PC-9 (cell line): ENCODE results near the gene OXA1L. TPM values are rescaled to one million over a fixed set of nuclear protein-coding genes. Genes with fewer than 3 reads are reported as not detected.

Experiments used
- BruUV-seq: library from RNA; stranded (reverse); fragments of 400-500 nt; replicated peaks from 2 replicates; lab custom pipeline; 2021; lab: Mats Ljungman, UMichigan
- CTCF ChIA-PET: fragments of 300-600 bp; sonication (Branson Sonifier 250); formaldehyde crosslinking; loops from one replicate; lab custom pipeline; 2022; ENCODE audit warnings: antibody characterized with exemption; lab: Charles Lee
- POLR2A ChIA-PET: fragments of 300-600 bp; sonication (Branson Sonifier 250); formaldehyde crosslinking; loops from one replicate; lab custom pipeline; 2022; ENCODE audit warnings: antibody characterized with exemption; ENCODE audit not compliant: unreplicated experiment; lab: Charles Lee
- DNase-seq, 2 experiments: peaks; one replicate each; pipeline versions ENCODE4 v3.0.0 to v3.0.0-alpha.2; 2015 to 2022; ENCODE audit warnings: mixed read lengths in 1 of 2
- H2AFZ ChIP-seq: fragments of 200-600 bp; sonication (generic); 2 replicates; pipeline ENCODE4 v1.8.1; 2017; ENCODE audit warnings: antibody characterized with exemption
- H3F3A ChIP-seq: fragments of 200-600 bp; sonication (generic); 2 replicates; pipeline ENCODE4 v1.8.1; 2017; ENCODE audit warnings: antibody characterized with exemption, mild to moderate bottlenecking, low read depth; ENCODE audit not compliant: insufficient read depth
- H3K27ac ChIP-seq: fragments of 200-600 bp; sonication (generic); 2 replicates; pipeline ENCODE4 v1.6.1; 2016; ENCODE audit warnings: mixed run types
- H3K27me3 ChIP-seq: fragments of 200-600 bp; sonication (generic); 2 replicates; pipeline ENCODE4 v1.6.1; 2016; ENCODE audit warnings: low read depth, mixed run types; ENCODE audit not compliant: insufficient read depth
- H3K36me3 ChIP-seq: fragments of 200-600 bp; sonication (generic); 2 replicates; pipeline ENCODE4 v1.6.1; 2016; ENCODE audit warnings: low read depth, mixed run types
- H3K4me1 ChIP-seq: fragments of 200-600 bp; sonication (generic); replicated peaks from 2 replicates; pipeline ENCODE4 v1.6.1; 2016; ENCODE audit warnings: mixed run types; ENCODE audit not compliant: insufficient read depth
- H3K4me2 ChIP-seq: fragments of 200-600 bp; sonication (generic); 2 replicates; pipeline ENCODE4 v1.6.1; 2017; ENCODE audit warnings: mixed run types
- H3K4me3 ChIP-seq: fragments of 200-600 bp; sonication (generic); 2 replicates; pipeline ENCODE4 v1.6.1; 2016; ENCODE audit warnings: mixed run types
- H3K79me2 ChIP-seq: fragments of 200-600 bp; sonication (generic); 2 replicates; pipeline ENCODE4 v1.6.1; 2017; ENCODE audit warnings: low read depth, mixed run types
- H3K9me2 ChIP-seq: fragments of 200-600 bp; sonication (generic); 2 replicates; pipeline ENCODE4 v1.8.1; 2017; ENCODE audit warnings: mild to moderate bottlenecking; ENCODE audit not compliant: insufficient read depth
- H3K9me3 ChIP-seq: fragments of 200-600 bp; sonication (generic); 2 replicates; pipeline ENCODE4 v1.8.1; 2016; ENCODE audit warnings: low read depth; ENCODE audit not compliant: insufficient read depth
- H4K20me1 ChIP-seq: fragments of 200-600 bp; sonication (generic); 2 replicates; pipeline ENCODE4 v1.8.1; 2017; ENCODE audit not compliant: insufficient read depth
- CTCF ChIP-seq: fragments of 200-600 bp; sonication (generic); conservative IDR thresholded peaks from 2 replicates; pipeline ENCODE4 v1.6.1; 2017; ENCODE audit warnings: mixed run types, antibody characterized with exemption, mild to moderate bottlenecking, moderate library complexity
- EZH2 ChIP-seq: fragments of 200-600 bp; sonication (generic); IDR thresholded peaks from 2 replicates; pipeline ENCODE4 v1.8.0; 2017; ENCODE audit warnings: antibody characterized with exemption, low read depth
- intact Hi-C: fragments of 100-400 bp; cut with micrococcal nuclease; formaldehyde crosslinking; loops from one replicate; pipeline ENCODE4 v1.10.0; 2022; ENCODE audit not compliant: unreplicated experiment
- total RNA-seq: library from RNA; stranded (reverse); gene quantifications from 2 replicates; pipeline ENCODE4 v1.2.3, GENCODE V29; 2021

The OXA1L gene
- total RNA-seq, 1 experiment from 2014 or later = 70.9 TPM

- no peak overlapping the region for H3K4me2 ChIP-seq
- no peaks in the 10 kb centered on the region for H4K20me1 ChIP-seq
- no peaks in the 10 kb centered on the region for H3K4me1 ChIP-seq
- H2AFZ ChIP-seq = no peak overlapping the region
- peaks cover 4% of the 10 kb centered on the region; the same call in 1 of the 2 replicates for H3K36me3 ChIP-seq
- no peak overlapping the region for H3K4me3 ChIP-seq
- POLR2A ChIA-PET = interaction anchor here (0.6 to 0.7 kb wide), 3 partner anchors 95 to 213 kb away, joined by 3 to 6 read pairs (median 4); no protein-coding TSS in a partner anchor
- no peak for DNase-seq
- BruUV-seq = no TSS peak
- H3K27ac ChIP-seq = no peak overlapping the region
- intact Hi-C loops = no loop called here
- H3F3A ChIP-seq = no peaks in the 10 kb centered on the region
- no peaks in the 10 kb centered on the region for H3K27me3 ChIP-seq
- TF ChIP-seq EZH2 (no peak), CTCF (no peak)
- peaks cover 2% of the 10 kb centered on the region for H3K79me2 ChIP-seq
- no peaks in the 10 kb centered on the region for H3K9me2 ChIP-seq
- no peaks in the 10 kb centered on the region for H3K9me3 ChIP-seq
- CTCF ChIA-PET = no interaction called here
These were observed 6.9 kb downstream of the OXA1L start for GRCh38 chr14:22773162-22774010.

- intact Hi-C loops = no loop called here
These were observed 7.7 kb downstream of the OXA1L start for GRCh38 chr14:22774011-22774706.

More at GRCh38 chr14:22774011-22774706, 7.7 kb downstream of the OXA1L start:
- no peaks in the 10 kb centered on the region for H3K4me1 ChIP-seq
- H3K9me2 ChIP-seq = no peaks in the 10 kb centered on the region
- no peaks in the 10 kb centered on the region for H4K20me1 ChIP-seq
- ChIA-PET CTCF (no interaction called here), POLR2A (interaction anchor here (0.6 to 0.7 kb wide), 3 partner anchors 86 to 214 kb away, joined by 3 to 4 read pairs (median 3); no protein-coding TSS in a partner anchor)
- no peaks in the 10 kb centered on the region for H3K9me3 ChIP-seq
- TF ChIP-seq EZH2 (no peak), CTCF (no peak)
- no peaks in the 10 kb centered on the region for H3F3A ChIP-seq
- no peak for DNase-seq
- peaks cover 4% of the 10 kb centered on the region; the same call in 1 of the 2 replicates for H3K36me3 ChIP-seq
- BruUV-seq = no TSS peak
- no peak overlapping the region for H3K4me2 ChIP-seq
- H3K4me3 ChIP-seq = no peak overlapping the region
- H2AFZ ChIP-seq = no peak overlapping the region
- no peaks in the 10 kb centered on the region for H3K79me2 ChIP-seq
- H3K27ac ChIP-seq = no peak overlapping the region
- H3K27me3 ChIP-seq = no peaks in the 10 kb centered on the region
